Right renal pelvis (tissue), 4 donors: ENCODE data around the gene DENND1C. TPM values are rescaled to one million over a fixed set of nuclear protein-coding genes. Genes with fewer than 3 reads are reported as not detected.

Source experiments
- DNase-seq, 4 donors: peaks; one replicate each; pipeline ENCODE4 v3.0.0-alpha.2; 2013; ENCODE audit warnings: low read depth in 4 of 4, low spot score in 3 of 4, missing footprints in 1 of 4
- polyA plus RNA-seq, 4 donors: library from polyadenylated mRNA; unstranded; fragments of 120-200 nt; gene quantifications; one replicate each; pipeline ENCODE4 v1.2.1, GENCODE V29; 2013; ENCODE audit not compliant: insufficient read length in 4 of 4

Gene DENND1C
- 10 to 100 TPM; 37.5 to 43.4 (median 39.3) TPM for polyA plus RNA-seq

GRCh38 chr19:6481541-6482342 lies at the start of gene DENND1C:
TSS of gene DENND1C (minus strand) at chr19:6481787. CDS start at chr19:6481695, 92 bp downstream.
- no peak for DNase-seq

- peak; percentile 63 to 72 (median 70) for DNase-seq
These were observed 49.0 kb upstream of the DENND1C start, which contains the start of gene TNFSF9 for GRCh38 chr19:6530386-6531162. TSS of gene TNFSF9 (plus strand) at chr19:6531026. CDS start at chr19:6531037, 11 bp downstream.

- DNase-seq, result no peak
These were observed 48.4 kb upstream of the DENND1C start for GRCh38 chr19:6529937-6530385.

GRCh38 chr19:6529351-6529750 lies 47.8 kb upstream of the DENND1C start:
- no peak for DNase-seq

- no peak for DNase-seq
These were observed 47.0 kb upstream of the DENND1C start for GRCh38 chr19:6528544-6529121.

GRCh38 chr19:6527893-6528543 lies 46.4 kb upstream of the DENND1C start:
- no peak for DNase-seq

GRCh38 chr19:6524311-6524710 lies 42.7 kb upstream of the DENND1C start:
- DNase-seq, result no peak

- DNase-seq, result no peak
These were observed 41.1 kb upstream of the DENND1C start for GRCh38 chr19:6522712-6523111.

GRCh38 chr19:6521718-6522646 lies 40.4 kb upstream of the DENND1C start:
- DNase-seq, result no peak

- DNase-seq, result no peak
These were observed 37.7 kb upstream of the DENND1C start for GRCh38 chr19:6519289-6519688.

- DNase-seq, result no peak
These were observed 36.7 kb upstream of the DENND1C start for GRCh38 chr19:6518145-6518911.

GRCh38 chr19:6516659-6517291 lies 35.2 kb upstream of the DENND1C start:
- peak; percentile 72 to 81 (median 78) for DNase-seq

GRCh38 chr19:6516018-6516658 lies 34.6 kb upstream of the DENND1C start:
- DNase-seq, result peak; percentile 71 to 76 (median 73)

- DNase-seq, result no peak
These were observed 33.4 kb upstream of the DENND1C start for GRCh38 chr19:6514926-6515544.

- no peak for DNase-seq
These were observed 32.5 kb upstream of the DENND1C start for GRCh38 chr19:6514089-6514488.

GRCh38 chr19:6510618-6511017 lies 29.0 kb upstream of the DENND1C start:
- no peak for DNase-seq
